ENCODE measurements around the gene TRIM71.
"Not testable (repeated sequence)": the region's sequence is repeated elsewhere in the genome, so short reads cannot be mapped to it uniquely, and the experiment has no call there.

TRIM71 gene

DNA sequence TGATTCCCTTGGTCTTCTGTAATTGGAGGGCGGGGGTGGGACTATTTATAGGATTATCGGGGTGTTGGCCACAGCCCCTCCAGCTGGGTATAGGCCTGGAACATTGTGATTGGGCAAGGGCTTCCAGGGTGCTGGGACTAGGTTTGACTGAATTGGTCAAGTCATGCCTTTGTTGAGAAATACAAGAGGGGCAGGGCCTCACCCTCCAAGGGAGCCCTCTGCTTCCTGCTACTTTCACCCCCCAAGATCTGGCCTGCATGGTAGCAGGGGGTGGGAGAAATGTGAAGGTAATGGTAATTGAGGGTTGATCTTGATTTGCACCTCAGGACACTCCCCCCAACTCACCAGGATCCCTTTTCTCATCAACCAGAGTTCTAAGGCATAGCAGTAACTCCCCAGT is 25.2 kb downstream of the TRIM71 start:
- no peak for DNase-seq (ENCODE audit: low spot score)

DNA sequence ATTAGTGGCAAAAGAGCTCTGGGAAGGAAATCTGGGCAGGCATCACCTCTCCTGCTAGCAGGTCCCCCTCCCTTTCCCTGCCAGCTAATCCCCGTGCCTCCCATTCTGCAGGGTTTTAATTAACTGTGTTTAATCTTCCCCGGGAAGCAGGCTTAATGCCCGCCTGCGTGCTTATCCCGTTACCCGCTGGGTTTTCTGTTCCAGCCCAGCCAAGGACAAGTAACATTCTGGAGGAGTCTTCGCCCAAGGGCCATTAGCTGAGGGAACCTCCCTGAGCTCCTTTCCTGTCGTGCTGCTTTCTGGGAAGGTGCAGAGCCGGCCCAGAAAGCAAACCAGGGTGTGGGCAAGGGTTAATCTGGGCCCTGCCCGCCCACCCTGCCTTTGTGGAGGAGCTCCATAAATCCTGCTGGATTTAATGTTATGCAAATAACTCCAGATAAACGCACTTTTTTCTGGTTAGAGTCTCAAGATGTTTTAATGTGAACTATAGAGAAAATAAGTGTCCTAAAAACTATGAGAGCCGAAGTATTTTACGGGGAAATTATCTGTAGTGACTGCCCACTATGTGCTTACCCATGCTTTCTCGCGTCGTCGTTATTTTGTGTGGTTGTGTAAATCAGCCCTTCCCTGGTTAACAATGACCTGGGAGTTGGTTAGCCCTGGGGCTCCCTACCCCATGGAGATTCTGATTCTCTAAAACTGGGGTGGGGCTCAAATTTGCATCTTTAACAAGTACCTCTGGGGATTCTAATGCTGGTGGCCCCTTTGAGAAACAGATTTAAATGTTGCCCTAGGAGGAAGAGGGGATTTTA is 25.9 kb downstream of the TRIM71 start:
- DNase-seq (ENCODE audit: low spot score): no peak

DNA sequence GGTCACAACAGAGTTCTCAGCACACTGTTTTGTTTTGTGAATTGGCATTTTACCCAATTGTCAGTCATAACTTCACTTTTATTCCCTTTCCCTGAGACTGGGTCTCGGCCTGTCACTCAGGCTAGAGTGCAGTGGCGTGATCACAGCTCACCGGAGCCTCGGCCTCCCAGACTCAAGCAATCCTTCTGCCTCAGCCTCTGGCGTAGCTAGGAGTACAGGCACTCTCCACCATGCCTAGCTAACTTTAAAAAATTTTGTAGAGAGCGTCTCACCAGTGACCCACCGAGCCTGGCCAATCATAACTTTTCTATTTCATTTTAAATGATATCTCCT is 26.5 kb downstream of the TRIM71 start:
- DNase-seq (ENCODE audit: low spot score): no peak

DNA sequence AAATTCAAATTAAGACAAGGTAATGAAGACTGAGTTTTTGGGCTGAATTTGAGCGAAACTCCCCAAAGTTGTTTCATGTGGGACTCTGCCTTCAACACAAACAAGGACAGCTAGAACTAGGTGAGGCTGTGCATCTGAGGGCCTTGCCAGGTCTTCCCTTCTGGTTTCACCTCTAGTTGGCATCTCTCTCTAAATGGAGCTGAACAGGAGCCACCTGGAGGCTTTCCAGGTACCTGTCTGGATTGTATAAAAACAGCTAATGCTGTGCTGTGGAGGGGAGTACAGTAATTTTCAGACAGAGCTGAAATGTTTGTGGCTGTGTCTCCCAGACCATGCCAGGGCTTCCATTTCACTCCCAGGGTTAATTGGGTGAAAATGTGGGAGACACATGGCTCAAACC is 27.1 kb downstream of the TRIM71 start:
- no peak for DNase-seq (ENCODE audit: low spot score)

DNA sequence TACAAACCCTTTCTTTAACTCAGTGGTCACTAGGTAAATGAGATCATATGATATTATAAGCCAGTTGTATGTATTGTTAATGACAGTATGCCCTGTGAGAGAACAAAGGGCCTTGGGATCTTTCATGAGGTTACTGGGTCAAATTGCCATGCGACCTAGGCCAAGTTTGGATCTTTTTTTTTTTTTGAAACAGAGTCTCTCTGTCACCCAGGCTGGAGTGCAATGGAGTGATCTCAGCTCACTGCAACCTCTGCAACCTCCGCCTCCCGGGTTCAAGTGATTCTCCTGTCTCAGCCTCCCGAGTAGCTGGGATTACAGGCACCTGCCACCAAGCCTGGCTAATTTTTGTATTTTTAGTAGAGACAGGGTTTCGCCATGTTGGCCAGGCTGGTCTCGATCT is 27.7 kb downstream of the TRIM71 start:
- DNase-seq (ENCODE audit: low spot score): not testable (repeated sequence)

DNA sequence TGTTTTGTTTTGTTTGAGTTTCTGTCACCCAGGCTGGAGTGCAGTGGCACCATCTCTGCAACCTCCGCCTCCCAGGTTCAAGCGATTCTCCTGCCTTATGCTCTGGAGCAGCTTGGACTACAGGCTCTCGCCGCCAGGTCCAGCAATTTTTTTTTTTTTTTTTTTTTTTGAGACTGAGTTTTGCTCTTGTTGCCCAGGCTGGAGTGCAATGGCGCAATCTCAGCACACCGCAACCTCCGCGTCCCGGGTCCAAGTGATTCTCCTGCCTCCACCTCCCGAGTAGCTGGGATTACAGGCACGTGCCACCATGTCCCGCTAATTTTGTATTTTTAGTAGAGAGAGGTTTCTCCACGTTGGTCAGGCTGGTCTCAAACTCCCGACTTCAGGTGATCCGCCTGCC is 29.2 kb downstream of the TRIM71 start:
- DNase-seq (ENCODE audit: low spot score): not testable (repeated sequence)

DNA sequence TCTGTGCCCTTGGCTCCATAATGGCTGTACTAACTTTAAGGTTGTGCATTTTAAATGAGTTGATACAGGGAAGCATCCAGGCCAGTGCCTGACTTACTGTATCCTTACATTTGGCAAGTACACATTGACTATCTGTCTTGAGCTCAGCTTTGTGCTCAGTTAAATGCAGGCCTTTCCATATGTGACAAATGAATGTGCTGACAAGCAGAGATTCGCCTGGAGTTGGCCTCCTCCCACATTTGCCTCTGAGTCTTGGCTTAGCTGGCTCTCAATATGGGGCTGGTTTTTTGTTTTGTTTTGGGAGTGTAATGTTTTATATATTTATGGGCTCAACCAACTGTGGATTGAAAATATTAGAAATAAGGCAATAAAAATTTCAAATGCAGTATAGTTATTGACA is 29.7 kb downstream of the TRIM71 start:
- DNase-seq (ENCODE audit: low spot score): no peak

DNA sequence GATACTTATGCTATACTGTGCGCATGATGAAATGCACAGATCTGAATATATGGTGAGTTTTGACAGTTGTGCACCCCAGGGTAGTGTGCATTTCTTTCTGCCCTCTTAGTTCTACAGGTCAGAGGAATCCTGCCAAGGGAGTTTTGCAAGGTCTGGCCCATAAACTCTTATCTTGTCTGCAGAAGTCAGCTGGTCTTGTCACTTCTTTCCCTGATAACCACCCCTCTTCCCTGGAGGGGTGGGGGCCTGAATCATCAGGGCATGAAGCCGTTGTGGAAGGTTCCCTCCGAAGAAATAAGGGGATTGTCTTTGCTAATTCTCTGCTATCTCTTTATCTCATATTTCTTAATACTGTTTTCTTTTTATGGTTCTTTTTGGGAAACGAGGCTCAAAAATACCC is 30.4 kb downstream of the TRIM71 start:
- no peak for DNase-seq (ENCODE audit: low spot score)

DNA sequence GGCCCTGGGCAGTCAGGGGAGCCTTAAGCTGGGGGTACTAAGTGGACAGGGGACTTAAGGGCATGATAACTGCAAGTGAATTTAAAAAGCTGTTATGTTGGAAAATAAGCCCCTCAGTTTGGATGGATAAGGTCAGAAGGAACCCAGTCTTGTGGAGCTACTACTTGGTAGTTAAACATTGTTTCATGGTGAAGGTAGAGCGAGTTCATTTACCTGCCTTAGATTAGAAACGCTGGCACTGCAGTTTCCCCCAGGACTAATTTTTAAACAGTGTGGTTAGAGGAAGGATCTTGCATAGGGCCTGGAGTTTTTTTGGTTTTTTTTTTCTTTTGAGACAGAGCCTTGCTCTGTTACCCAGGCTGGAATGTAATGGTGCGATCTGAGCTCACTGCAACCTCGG is 31.2 kb downstream of the TRIM71 start:
- DNase-seq (ENCODE audit: low spot score): no peak

DNA sequence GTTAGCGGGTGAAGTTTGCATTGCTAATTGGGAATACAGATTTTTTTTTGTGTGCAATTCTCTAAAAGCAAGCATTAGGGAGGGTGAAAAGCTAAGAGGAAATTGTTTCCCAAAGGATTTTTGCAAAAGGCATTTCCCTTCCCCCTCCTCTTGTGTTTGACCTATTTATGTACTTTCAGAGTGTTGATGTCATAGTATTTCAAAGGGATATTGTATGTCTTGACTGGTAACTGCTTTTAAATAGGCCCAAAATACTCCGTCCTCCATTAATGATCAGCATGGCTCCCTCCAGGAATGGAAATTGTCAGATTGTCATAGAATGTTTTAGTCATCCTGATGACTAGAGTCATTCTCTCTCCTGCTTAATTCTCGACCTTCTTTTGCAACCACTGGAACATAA is 32.4 kb downstream of the TRIM71 start:
- DNase-seq (ENCODE audit: low spot score): no peak

DNA sequence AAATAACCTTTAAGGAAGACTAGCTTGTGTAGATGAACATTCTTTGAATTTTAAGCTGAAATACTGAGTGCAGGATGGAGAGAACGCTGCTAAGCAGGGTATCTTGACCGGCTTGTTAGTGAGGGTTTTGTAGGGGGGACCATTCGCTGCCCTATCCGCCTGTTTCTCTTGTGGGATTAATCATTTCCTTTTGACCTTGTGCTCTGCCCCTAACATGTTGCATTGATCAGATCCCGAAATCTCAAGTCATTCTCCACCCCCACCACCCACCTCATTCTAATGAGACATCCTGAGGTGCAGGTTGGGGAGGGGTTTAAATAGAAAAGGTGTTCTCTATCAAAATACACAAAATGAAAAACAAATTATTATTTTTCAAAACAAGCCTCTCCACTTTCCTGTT is 32.8 kb downstream of the TRIM71 start:
- no peak for DNase-seq (ENCODE audit: low spot score)

DNA sequence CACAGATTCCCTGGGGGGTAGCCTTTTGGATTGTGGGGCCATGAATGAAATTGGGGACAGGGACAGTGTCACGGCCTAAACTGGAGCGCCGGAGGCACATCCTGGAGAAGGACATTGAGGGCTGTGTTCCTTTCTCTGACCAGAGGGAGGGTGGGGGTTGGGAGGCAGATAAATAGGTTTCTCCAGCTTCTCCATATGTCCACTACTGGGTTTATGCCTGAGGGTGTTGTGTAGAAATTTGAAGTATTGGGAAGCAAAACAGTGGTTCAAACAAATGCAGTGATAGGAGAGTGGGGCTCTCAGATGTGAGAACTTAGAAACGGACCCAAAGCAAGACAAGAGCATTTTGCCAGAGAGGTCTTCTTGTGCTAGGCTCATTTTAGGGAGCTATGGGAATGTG is 34.3 kb downstream of the TRIM71 start:
- DNase-seq (ENCODE audit: low spot score): no peak

DNA sequence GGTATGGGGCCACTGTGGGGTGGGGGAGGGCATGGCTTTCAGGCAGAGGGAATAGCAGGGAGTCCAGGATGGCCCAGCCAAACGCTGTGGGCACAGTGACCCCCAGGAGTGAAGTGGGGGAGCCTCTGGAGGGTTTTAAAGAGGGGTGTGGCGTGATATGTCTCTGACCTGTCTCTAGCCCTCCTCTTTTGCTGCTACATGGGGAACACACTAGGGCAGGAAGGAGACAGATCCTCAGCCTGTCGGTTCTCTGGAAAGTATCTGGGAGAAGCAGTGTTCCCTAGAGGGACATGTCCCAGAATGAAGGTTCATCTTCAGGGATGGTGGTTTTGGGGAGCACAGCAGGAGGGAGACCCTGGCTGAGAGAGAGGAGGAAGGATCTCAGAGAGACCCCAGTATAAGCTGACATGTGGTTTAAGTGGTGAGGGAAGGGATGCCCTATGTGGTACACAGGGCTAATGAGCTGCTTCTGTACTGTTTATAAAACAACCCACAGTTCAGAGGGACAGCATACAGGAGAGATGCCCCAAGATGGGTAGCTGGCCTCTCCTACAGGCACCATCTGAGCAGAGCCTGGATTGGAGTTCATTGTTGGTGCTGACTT is 37.7 kb downstream of the TRIM71 start:
- DNase-seq (ENCODE audit: low spot score): no peak

DNA sequence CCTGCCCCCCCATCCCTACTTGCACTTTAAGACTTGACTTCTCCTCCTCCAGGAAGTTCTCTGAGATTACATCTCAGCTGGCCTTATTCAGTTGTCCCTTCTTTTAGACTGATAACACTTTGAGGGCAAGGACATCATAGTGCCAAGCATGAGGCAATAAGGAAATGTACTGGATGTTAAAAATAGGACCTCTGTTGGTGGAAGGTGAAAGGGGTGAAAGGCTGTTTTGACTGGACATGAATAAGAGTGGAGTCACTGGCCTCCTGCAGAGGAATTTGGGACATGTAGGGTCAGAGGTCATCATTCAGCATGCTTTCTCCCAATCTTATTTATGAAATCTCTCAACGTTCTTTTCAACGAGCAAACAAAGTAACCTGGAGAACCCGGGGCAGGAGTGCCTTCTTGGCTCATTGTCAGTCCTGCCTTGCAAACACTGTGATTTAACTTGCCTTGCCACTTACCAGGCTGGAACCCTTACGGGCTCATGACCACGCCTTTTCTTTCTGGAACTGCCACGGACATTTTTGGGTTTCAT is 38.6 kb downstream of the TRIM71 start:
- no peak for DNase-seq (ENCODE audit: low spot score)

DNA sequence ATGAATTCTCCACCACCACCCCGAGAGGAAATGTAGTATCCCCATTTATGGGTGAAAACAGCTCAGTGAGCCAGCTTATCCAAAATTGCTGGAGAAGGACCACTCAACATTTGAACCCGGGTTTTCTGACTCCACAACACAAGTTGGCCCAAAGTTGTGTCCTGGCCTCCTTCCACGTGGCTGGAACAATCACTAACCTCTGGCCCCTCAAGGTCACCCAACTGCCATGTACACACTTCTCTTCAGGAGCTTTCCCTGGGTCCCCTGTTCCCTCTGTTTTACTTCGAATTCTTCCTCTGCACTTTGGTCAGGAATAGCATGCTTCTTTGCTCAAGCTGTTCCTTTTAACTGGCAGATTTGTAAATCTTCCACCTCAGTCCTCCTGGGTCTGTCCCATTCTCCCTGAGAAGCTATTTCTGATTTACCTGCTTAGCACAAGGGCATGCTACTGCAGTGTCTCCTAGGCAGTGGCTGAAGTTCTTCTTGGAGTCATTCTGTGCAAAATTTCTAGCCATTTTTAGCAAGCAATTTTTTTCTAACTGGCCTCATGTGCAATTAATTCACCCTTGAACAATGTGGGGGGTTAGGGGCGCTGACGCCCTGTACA is 39.2 kb downstream of the TRIM71 start:
- no peak for DNase-seq (ENCODE audit: low spot score)

DNA sequence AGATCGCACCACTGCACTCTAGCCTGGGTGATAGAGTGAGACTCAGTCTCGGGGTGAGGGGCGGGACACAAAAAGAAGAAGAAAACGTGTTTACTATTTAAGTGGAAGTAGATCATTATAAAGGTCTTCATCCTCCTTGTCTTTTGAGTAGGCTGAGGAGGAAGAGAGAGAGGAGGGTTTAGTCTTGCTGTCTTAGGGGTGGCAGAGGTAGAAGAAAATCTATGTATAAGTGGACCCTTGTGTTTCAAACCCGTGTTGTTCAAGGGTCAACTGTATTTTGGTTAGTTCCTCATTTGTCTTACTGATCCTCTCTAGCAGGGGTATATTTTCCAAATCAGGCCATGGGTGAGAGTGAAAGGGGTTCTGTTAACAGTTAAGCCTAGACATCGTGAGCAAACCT is 40.1 kb downstream of the TRIM71 start:
- no peak for DNase-seq (ENCODE audit: low spot score)

DNA sequence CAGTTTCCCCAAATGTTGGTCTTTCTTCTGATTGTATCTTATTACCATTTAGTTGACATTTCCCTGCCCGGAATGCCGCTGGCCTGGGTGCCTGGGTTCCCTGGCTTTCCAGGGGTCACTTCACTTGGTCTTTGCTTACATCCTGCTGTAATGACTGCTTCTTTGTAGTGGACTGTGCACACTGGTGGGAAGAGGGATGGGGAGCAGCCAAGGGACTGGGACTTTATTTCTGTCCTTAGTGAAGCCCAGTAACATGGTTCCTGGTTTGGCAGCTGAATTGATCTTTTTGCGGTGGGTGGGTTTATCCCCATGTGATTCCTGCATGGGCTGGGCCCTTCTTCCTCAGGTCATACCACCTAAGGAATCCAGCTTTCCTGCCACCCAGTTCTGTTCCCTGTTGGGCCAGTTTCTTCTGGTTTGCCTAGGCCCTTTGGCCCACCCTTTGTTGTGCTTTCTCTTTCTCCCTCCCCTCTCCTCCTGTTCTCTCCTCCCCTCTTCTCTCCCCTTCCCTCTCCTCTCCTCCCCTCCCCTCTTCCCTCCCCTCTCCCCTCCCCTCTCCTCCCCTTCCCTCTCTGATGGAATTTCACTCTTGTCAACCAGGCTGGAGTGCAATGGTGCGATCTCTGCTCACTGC is 41.9 kb downstream of the TRIM71 start:
- no peak for DNase-seq (ENCODE audit: low spot score)

DNA sequence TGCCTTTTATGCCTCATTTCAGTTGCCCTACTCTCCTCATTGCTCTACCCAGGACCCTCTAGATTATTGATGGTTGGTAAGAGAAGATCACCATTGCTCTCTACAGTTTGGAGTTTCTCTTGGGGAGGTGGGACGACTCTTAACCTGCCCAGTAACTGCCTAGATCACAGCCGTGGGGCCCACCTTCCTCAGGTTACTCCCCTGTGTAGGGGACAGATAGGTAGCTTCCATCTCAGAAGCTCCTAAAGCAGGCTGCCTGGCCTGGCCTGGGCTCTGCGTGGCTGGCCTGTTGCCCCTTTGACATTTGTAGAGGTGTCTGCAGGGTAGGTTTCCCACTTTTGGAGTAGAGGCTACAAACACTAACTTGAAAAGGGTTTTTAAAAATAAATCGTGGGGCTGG is 42.7 kb downstream of the TRIM71 start:
- DNase-seq (ENCODE audit: low spot score): no peak

DNA sequence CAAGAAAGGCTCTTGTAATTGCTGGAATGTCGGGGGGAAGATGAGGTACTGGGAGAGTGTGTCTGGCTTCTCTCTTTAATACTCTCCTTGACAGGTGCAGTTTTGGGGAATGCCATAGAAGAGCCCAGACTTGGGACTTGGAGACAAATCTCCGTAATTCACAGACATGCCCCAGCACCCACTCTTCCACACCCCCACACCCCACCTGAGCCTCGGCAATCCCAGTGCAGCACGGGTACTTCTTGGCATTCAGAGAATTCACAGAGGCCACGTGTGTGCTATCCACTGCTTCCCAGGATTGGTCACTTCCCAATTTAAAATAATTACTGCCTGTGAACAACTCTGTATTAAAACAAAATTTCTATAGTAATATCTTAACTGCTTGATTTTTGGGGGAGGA is 43.9 kb downstream of the TRIM71 start:
- DNase-seq (ENCODE audit: low spot score): no peak

DNA sequence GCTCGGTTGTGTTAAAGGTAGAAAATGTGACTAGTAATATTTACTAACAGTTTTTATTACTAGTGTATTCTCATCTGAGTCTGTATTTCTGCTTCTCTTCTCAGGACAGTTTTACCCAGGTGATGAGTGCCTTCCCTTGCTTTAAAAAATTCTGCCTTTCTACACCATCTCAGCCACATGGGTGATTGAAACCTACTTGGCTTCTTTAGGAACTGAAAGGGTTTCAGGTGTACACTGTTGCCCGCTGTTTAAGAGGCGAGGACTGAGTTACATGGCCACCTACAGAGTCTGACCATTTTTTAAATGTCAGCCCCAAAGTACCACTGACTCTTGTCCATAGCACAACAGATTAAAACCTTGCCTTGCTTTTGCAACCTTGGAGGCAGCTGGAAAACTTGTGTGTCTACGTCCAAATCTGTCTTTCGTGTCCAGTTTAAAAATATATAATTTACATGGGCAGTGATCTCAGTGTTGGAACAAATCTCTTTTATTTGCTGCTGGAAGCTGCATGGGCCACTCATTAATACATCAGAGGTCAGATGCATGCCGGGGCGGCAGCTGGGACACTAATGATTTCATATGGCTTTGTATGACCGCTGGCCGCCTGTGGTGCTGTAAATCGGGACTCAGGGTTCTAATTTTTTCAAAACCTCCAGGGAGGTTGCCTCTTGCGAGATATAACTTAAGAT is 44.6 kb downstream of the TRIM71 start:
- DNase-seq (ENCODE audit: low spot score): no peak

DNA sequence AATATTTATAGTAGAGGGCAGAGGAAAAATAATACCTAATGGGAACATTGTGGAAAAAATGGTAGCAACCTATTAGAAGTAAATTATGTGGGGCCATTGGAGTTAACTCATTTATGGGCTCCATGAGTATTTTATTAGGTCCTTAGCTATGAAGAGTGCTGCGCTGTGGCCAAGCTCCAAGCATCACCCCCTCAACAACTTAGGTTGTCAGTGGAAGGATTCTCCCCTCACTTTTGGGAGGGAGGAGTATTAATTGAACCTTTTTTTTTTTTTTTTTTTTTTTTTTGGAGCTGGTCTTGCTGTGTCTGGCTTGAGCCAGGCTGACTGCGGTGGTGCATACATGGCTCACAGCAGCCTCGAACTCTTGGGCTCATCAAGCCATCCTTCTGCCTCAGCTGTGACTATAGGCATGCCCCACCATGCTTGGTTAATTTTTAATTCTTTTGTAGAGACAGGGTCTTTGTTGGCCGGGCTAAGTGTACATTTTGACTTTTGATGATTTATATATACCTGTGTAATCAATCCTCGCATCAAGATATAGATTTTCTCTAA is 45.2 kb downstream of the TRIM71 start:
- DNase-seq (ENCODE audit: low spot score): no peak

DNA sequence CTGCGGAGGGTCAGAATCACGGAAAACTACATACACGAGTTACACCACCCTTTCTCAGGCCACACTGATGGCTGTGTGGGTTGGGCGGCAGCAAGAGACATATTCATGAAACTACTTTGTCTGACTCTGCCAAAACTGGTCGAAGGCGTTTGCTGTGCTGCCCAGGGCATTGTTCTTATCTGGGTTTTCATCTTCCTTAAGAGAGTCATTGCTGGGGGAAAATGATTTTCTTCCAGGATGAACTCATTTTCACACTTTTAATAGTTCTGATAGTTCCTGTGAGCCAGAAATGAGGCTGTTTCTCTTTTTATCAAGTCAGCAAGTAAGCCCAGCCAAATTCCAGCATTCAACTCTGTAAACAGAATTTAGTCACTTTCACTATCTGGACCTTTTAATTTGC is 47.6 kb downstream of the TRIM71 start:
- DNase-seq (ENCODE audit: low spot score): no peak

Data from SW480 (cell line).